GM19193 (cell line): Measurements from ENCODE around the gene NEURL3.

Source experiments
- POLR2A ChIP-seq: IDR thresholded peaks from 4 replicates; pipeline ENCODE4 v1.6.1; 2011; ENCODE audit not compliant: insufficient read depth, insufficient read length; ENCODE audit errors: extremely low read depth

The NEURL3 gene

GRCh38 chr2:96546797-96547196 is 41.6 kb upstream of the NEURL3 start:
- no peak for TF ChIP-seq POLR2A

- no peak for TF ChIP-seq POLR2A
These were observed 41.2 kb upstream of the NEURL3 start for GRCh38 chr2:96546321-96546720.

- TF ChIP-seq POLR2A: no peak
These were observed 37.3 kb upstream of the NEURL3 start for GRCh38 chr2:96542357-96542977.

GRCh38 chr2:96541398-96542152 is 36.4 kb upstream of the NEURL3 start:
- TF ChIP-seq POLR2A: peak; percentile 21

- no peak for TF ChIP-seq POLR2A
These were observed 35.0 kb upstream of the NEURL3 start for GRCh38 chr2:96540136-96540535.

GRCh38 chr2:96539215-96539920 is 34.2 kb upstream of the NEURL3 start:
- no peak for TF ChIP-seq POLR2A

- TF ChIP-seq POLR2A: no peak
These were observed 33.5 kb upstream of the NEURL3 start for GRCh38 chr2:96538487-96539214.

GRCh38 chr2:96537734-96538486 is 32.8 kb upstream of the NEURL3 start:
- TF ChIP-seq POLR2A: peak; percentile 14

GRCh38 chr2:96537066-96537733 is 32.0 kb upstream of the NEURL3 start:
- no peak for TF ChIP-seq POLR2A

GRCh38 chr2:96536445-96537065 is 31.4 kb upstream of the NEURL3 start, which contains the start of gene ARID5A:
ARID5A (plus strand) TSS chr2:96536752; CDS start chr2:96536827, 75 bp downstream.
- TF ChIP-seq POLR2A: peak; percentile 95

GRCh38 chr2:96535331-96535730 is 30.2 kb upstream of the NEURL3 start:
- TF ChIP-seq POLR2A: no peak

- TF ChIP-seq POLR2A: no peak
These were observed 29.6 kb upstream of the NEURL3 start for GRCh38 chr2:96534701-96535181.

- no peak for TF ChIP-seq POLR2A
These were observed 29.0 kb upstream of the NEURL3 start for GRCh38 chr2:96534141-96534540.
